HG02763 (cell line): ENCODE measurements around the gene SPDYC.

Experiments
- ATAC-seq: cut with Tn5 transposase; IDR thresholded peaks from one replicate; pipeline ENCODE4 v1.9.1; 2021; ENCODE audit warnings: mild to moderate bottlenecking, moderate library complexity; ENCODE audit not compliant: unreplicated experiment

The SPDYC gene, protein sequence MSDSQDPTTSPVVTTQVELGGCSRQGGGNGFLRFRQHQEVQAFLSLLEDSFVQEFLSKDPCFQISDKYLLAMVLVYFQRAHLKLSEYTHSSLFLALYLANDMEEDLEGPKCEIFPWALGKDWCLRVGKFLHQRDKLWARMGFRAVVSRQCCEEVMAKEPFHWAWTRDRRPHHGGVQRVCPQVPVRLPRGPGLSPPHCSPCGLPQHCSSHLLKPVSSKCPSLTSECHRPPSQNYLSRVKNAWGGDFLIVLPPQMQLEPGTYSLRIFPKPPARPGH

DNA sequence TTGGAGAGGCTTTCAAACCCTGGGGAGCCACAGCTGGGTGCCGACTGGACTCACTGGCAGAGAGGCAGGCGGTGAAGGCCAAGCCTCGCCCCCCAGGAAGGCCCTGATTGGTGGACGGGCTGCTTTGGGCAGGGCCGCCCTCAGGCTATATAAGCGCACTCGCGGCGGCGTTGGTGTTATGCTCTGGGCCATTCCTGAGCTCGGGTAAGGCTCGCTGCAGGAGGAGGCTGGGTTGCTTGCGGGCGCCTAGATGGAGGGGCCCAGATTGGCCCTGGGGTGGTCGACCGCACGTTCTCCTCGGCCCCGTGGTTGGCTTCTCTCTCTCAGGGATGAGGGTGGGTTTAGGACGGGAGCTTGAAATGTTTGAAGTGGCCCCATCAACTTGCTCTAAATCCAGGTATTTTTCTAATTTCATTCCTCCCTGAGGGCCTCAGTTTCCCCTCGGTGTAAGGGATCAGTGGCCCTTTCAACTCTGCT, at the start of gene SPDYC:
TSS of gene SPDYC (plus strand) at position 176 of the 477 bp plus-strand sequence. CDS start 1,125 bp downstream, outside the sequence.
- no peak for ATAC-seq

DNA sequence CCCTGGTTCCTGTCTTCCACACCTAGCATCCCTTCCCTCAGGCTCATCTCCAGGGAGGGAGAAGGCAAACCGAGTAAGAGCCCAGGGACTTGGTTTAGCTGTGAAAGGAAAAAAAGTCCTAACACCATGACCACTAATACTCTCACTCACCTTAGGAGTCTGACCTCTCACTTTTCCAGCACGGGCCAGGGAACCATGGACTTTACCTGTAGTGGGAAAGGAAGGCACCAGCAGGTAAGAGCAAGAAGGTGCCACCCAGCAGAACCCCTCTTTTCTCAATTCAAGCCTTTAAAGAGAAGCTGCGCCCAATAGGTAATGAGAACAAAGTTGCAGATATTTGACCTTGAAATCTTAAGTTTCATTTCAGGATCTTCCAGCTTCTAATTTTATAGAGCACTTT, 49.2 kb upstream of the SPDYC start:
- ATAC-seq, result no peak

- ATAC-seq, result no peak
Measured at GRCh38 chr11:65121447-65121864, 48.6 kb upstream of the SPDYC start.

DNA sequence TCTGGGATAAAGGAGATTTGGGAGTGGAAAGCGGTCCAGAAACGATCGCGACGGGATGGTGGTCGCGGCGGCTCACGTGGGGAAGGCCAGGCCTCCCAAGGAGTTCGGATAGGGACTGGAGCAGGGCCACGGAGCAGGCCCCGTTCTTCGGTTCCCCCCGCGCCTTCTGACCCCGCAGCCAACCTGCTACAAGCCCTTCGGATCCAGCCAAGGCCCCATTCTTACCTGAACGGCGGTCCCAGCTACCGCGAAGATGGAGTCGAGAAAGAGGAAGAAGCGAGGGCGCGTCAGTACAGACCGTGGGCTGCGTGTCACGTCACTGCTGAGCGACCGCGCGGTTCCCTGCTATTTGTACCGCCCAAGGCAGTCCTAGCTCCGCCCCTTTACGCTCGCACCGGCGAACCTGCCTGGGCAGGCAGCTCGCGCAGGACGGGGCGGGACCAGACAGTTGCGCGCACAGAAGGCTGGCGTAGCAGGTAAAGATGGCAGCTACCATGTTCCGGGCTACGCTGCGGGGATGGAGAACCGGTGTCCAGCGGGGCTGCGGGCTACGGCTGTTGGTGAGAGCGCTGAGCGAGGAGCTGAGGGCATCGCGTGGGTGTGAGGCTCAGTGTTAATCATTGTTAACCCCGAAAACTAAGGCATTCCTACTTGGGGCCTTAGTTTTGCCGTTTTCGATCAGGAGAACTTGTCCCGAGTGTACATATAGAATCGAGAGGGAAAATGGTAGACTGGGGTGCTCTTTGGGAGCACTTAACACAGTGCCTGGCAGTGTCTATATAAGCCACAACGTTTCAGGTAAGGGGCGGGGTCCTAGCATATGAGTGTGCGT, 48.0 kb upstream of the SPDYC start, which contains the start of the genes FAU and MRPL49:
TSS of gene FAU (minus strand) at position 270 of the 832 bp plus-strand sequence. CDS start 321 bp downstream, outside the sequence.
TSS of gene MRPL49 (plus strand) at position 457 of the 832 bp plus-strand sequence. CDS start at position 483, 26 bp downstream.
- ATAC-seq, result peak; percentile 65

GRCh38 chr11:65124480-65125196, 45.4 kb upstream of the SPDYC start:
- ATAC-seq, result no peak

DNA sequence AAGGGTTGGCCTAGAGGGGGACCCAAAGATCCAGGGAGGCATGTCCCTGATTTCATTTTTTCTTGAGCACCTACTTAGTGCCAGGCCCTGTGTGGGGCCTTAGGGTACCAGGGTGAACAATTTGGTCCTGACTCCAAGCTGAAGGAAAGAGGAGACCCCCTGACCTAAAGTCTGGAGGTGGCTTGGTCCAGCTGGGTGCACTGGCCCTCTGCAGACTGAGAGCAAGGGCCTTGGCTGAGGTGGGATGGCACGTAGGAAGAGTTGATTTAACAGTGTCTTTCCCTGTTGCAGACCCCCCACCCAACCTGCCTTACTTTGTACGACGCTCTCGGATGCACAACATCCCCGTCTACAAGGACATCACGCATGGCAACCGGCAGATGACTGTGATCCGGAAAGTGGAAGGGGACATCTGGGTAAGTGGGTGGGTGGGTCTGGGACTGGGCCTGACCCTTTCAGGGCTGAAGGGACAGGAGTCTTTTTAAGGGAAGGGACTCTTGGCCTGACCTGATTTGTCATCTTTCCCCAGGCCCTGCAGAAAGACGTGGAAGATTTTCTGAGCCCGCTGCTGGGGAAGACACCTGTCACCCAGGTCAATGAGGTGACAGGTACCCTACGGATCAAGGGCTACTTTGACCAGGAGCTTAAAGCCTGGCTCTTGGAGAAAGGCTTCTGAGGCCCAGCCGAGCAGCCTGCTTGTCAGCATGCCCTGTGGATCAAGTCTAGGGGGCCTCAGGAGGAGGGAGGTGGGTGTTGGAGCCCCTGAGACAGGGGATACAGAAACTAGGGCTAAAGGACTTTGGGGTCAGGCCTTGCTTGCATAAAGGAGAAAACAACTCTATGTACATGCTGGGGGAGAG, 44.6 kb upstream of the SPDYC start:
- ATAC-seq, result no peak

DNA sequence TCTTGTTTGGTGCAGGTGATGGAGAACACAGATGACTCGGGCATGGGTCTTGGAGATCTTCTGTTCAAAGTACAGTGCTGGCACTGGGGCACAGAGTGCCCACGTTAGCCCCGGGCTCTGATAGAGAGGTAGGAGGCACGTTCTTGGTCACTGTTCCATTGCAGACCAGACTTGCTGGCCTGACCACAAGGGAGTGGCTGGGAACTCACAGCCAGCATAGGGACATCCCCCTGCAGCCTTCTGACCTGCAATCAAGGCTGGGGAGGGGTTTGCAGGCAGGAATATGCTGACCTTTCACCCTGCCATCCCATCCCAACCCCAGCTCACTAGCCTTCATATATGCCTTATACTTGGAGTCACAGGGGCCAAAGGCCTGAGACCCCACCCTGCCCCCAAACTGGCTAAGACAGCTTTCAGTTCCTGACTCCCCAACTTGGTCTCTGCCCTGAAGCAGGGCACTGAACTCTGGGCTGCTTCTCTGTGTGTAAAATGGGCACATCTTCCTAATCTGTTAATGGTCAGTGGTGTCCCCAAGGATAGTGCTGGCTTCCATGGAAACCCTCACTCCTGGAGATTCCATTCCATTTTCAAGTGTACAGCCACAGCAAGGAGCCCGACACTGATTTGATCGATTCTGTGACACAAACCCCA, 43.3 kb upstream of the SPDYC start:
- ATAC-seq, result no peak

DNA sequence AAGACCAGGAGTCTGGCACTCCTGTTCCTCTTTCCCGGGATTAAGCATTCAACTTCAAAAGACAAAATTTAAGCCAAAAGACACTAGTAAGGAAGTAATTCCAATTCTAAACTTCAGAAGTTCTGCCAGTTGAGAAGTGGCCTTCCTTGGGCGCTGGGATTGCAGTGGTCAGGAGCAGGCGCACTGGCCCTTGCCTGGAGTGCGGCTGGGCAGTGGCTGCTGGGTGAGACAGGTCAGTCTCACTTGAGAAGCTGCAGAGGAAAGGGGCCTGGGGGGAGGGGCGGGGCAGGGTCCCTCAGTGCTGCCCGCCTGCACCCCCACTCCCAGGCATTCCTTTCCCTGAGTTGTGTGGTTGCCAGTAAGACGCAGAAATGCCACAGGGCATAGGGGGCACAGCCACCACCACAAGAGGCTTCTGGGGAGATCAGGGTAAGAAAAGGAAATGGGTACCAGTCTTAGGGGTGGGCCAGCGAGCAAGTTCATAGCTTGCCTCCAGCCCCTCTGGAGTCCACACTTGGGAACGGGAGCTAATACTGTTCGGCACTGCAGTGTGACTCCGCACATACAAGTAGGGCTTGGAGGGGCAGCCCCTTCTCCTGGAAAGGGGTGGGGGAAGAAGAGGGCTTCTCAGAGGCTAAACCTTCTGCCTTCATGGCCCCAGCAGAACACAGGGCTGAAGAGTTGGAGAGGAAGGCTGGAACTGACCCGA, 42.4 kb upstream of the SPDYC start:
- no peak for ATAC-seq

GRCh38 chr11:65128182-65129145, 41.6 kb upstream of the SPDYC start:
- no peak for ATAC-seq

DNA sequence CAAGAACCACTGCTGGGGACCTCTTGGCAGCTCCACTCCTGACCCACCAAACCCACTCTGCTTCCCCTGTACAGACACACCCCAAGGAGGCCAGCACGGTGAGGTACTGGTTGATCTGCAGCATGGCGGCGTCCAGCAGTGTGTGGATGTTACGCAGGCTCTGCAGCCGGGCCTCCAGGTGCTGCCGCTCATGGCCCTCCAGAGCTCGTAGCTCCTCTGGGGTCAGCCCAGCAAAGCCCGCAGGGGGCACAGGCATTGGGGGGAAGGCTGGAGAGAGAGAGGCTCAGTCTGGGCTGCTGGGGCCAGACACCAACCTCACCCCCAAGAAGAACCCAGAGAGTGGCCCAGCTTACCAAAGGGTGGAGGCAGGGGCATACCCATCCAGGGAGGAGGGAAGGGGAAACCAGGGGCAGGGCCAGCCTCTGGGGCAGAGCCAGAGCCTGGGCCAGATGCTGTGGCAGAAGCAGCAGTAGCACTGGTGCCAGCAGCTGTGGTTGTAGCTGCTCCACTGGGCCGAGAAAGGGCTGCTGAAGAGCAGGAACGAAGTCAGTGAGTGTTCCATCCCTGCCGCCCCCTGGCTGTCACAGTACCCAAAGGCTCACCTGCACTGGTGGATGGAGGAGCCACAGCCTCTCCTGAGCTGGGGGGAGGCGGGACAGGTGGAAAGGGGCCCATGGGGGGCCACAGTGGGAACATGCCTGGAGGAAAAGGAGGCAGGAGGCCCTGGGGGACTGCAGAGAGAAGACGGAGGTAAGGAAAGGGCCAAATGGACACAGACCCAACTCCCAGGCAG, 40.2 kb upstream of the SPDYC start:
- ATAC-seq, result no peak

DNA sequence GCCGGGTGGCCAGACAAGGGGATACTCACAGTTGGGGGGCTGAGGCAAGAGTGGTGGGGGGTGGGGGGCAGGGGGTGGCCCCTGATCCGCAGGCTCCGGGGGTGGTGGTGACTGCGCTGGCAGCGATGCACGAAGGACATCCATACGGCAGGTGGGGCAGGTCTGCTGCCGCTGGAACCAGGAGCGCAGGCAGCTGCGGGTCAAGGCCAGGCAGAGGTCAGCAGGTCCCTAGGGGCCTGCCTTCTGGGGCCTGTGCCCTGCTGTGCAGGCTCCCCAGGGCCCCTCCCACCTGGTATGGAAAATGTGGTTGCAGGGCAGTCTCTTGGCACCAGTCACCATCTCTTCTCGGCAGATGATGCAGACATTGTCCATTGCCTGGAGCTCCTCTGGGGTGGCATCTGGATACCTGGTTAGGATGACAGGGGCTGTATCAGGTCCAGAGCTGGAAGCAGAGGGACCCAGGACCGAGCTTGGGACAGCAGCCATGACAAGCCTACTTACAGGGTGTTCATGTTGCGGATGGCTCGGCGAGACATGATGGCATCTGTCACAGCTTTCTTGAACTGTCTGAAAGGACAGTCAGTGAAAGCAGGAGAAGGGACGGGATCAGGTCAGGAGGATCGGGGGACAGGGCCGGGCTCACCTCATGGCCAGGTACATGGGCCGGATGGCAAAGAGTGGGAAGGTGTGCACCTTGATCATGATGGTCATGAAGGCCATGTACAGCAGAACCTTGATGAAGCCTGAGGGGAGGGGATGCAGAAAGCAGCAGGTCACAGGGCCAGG, 39.2 kb upstream of the SPDYC start:
- ATAC-seq, result no peak

DNA sequence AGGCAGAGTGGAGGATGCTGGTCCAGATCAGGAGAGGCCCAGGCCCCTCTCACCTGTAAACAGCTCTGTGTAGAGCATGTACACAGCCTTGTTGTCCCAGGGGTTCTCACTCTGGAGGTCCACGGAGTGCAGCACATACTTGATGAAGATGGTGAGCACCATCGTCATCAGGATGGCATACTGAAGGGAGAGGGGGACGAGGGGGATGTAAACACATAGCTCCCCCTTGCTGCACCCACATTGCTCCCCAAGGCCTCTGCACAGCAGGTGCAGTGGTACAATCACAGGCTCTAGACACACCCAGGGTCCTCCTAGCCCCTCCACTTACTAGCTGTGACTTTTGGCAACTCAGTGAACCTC, 38.6 kb upstream of the SPDYC start:
- no peak for ATAC-seq

DNA sequence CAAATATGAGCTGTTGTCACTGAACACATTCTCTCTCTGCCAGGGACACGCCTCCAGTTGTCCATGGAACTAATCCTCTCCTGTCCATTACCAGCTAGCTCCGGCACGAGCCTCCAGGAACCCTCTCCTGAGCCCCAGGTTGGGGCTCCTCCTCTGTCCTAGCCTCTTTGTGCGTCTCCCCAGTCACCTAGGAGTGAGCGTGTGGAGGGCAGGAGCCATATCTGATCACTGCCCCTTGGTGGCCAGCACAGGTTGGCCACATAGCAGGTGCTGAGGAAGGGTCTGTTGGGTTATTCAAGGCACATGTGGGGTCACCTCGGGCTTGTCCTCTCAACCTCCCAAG, 38.2 kb upstream of the SPDYC start:
- no peak for ATAC-seq

DNA sequence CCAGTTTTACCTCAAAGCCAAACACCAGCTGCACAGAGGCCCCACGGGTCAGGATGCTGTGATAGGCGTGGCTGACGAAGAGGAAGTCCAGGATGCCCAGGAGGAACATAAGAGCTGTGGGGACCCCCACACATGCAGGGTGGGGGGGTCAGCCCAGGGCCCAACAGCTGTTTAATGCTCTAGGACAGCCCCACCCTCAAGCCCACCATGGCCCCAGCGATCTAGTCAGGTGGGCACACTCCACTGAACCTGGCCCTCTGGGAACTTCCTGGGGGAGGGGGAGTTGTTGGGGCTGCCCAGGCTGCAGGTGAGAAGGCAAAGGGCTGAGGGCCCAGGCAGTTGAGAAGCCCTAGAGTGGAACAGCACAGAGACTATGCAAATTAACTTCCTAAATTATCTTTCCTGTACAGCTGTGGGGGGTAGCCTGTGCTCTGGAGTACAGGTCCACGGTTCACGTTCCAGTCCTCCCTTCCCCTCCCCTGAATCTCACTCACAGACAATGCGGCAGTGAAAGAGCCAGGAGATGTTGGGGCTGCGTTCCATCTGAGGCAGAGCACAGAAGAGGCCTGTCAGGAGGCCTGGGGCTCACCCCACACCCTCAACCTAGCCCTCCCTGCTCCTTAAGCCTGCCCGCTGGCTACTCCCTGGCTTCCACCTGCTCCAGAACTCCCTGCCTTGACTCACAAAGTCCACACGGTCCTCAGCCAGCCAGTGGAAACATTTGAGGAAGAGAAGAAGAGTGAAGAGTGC, 37.6 kb upstream of the SPDYC start:
- peak; percentile 37 for ATAC-seq

DNA sequence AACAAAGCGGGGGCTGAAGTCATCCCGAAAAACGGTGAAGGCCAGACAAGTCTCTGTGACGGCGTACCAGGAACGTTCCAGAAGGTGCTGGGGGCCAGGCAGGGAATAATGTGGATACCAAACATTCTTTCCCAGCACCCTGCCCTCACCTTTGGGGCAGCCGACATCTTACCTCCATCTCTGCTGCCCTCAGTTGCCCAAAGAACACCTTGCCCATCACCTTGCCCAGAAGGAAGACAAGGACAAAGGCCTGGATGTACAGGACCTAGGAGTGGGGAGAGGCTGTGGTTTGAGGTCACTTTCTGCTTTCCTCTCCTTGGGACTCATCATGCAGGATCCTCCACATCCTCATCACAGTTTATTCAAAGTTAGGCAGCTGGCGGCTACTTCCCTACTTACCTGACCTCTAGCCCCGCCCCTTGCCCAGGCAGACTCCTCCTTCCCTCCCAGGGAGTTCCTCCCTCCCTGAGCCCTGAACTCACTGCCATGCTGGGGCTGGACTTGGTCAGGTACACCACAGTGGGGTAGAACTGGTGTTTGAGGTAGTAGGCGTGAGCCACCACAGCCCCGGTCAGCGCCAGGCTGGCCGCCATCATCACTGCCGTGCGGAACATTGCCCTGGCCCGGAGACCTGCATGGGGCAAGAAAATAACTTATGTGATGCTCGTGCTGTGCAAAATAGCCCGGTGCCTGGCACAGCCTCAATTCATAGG, 36.9 kb upstream of the SPDYC start:
- ATAC-seq, result no peak
